ENCODE measurements around the gene IL1RN. TPM values are rescaled to one million over a fixed set of nuclear protein-coding genes. Genes with fewer than 3 reads are reported as not detected.

The IL1RN gene
- polyA plus RNA-seq, 1 donor from 2014 or later, result not detected

DNA sequence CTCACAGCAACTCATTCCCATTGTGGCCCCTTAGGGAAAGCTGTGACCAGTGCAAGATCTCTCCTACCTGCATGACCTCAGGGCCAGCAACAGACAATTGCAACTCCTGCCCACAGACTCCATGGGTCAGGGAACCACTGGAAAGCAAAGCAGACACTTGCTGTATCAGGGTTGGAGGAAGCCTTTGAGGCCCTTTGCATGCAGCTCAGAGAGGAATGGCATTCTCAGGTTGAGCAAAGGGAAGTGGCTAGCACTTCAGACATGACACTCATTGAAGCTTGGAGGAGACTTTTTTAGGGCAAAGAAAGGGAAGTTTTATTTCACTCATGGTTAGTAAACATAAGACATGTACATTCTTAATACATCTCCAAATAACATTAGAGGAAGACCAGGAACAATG is 37.5 kb upstream of the IL1RN start:
- no peak overlapping the region for H3K4me2 ChIP-seq (ENCODE audit: low read length)
- no peak overlapping the region for H2AFZ ChIP-seq (ENCODE audit: low read depth, low read length)
- TF ChIP-seq RAD21 (conservative IDR thresholded peaks at IDR 0.05) (no peak), EZH2 (IDR thresholded peaks at IDR 0.05; ENCODE audit: borderline replicate concordance, insufficient read depth, low read length, poor library complexity, severe bottlenecking) (no peak), SMC3 (conservative IDR thresholded peaks at IDR 0.05; ENCODE audit: poor library complexity) (no peak), POLR2AphosphoS5 (IDR thresholded peaks at IDR 0.05) (no peak), MXI1 (conservative IDR thresholded peaks at IDR 0.05; ENCODE audit: poor library complexity, severe bottlenecking) (no peak), EP300 (conservative IDR thresholded peaks at IDR 0.05; ENCODE audit: poor library complexity, severe bottlenecking) (no peak), TAF1 (IDR thresholded peaks at IDR 0.05; ENCODE audit: low read depth) (no peak)
- TF ChIP-seq, protein P1, sequence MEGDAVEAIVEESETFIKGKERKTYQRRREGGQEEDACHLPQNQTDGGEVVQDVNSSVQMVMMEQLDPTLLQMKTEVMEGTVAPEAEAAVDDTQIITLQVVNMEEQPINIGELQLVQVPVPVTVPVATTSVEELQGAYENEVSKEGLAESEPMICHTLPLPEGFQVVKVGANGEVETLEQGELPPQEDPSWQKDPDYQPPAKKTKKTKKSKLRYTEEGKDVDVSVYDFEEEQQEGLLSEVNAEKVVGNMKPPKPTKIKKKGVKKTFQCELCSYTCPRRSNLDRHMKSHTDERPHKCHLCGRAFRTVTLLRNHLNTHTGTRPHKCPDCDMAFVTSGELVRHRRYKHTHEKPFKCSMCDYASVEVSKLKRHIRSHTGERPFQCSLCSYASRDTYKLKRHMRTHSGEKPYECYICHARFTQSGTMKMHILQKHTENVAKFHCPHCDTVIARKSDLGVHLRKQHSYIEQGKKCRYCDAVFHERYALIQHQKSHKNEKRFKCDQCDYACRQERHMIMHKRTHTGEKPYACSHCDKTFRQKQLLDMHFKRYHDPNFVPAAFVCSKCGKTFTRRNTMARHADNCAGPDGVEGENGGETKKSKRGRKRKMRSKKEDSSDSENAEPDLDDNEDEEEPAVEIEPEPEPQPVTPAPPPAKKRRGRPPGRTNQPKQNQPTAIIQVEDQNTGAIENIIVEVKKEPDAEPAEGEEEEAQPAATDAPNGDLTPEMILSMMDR (IDR thresholded peaks at IDR 0.05; ENCODE audit: poor library complexity, severe bottlenecking), result no peak
- TF ChIP-seq, protein P2, sequence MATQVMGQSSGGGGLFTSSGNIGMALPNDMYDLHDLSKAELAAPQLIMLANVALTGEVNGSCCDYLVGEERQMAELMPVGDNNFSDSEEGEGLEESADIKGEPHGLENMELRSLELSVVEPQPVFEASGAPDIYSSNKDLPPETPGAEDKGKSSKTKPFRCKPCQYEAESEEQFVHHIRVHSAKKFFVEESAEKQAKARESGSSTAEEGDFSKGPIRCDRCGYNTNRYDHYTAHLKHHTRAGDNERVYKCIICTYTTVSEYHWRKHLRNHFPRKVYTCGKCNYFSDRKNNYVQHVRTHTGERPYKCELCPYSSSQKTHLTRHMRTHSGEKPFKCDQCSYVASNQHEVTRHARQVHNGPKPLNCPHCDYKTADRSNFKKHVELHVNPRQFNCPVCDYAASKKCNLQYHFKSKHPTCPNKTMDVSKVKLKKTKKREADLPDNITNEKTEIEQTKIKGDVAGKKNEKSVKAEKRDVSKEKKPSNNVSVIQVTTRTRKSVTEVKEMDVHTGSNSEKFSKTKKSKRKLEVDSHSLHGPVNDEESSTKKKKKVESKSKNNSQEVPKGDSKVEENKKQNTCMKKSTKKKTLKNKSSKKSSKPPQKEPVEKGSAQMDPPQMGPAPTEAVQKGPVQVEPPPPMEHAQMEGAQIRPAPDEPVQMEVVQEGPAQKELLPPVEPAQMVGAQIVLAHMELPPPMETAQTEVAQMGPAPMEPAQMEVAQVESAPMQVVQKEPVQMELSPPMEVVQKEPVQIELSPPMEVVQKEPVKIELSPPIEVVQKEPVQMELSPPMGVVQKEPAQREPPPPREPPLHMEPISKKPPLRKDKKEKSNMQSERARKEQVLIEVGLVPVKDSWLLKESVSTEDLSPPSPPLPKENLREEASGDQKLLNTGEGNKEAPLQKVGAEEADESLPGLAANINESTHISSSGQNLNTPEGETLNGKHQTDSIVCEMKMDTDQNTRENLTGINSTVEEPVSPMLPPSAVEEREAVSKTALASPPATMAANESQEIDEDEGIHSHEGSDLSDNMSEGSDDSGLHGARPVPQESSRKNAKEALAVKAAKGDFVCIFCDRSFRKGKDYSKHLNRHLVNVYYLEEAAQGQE (IDR thresholded peaks at IDR 0.05; ENCODE audit: borderline replicate concordance), result no peak
- no peaks in the 10 kb centered on the region for H4K20me1 ChIP-seq (ENCODE audit: insufficient read depth)
- H3K27ac ChIP-seq (ENCODE audit: low read length), result no peak overlapping the region
- H3F3A ChIP-seq (ENCODE audit: insufficient read depth, low read length, poor library complexity, severe bottlenecking), result no peaks in the 10 kb centered on the region
- H3K79me2 ChIP-seq (replicated peaks; ENCODE audit: insufficient read depth, low read length), result no peaks in the 10 kb centered on the region
- H3K9me3 ChIP-seq (ENCODE audit: low read length), result no peaks in the 10 kb centered on the region
- no peak overlapping the region for H3K9ac ChIP-seq (ENCODE audit: low read length)
- no peaks in the 10 kb centered on the region for H3K27me3 ChIP-seq (ENCODE audit: insufficient read depth, low read depth, low read length)
- no peak overlapping the region for H3K4me3 ChIP-seq (ENCODE audit: low read length)
- no peaks in the 10 kb centered on the region for H3K9me2 ChIP-seq (ENCODE audit: insufficient read depth, low read length)
- H3K36me3 ChIP-seq (ENCODE audit: insufficient read depth, low read length), result no peaks in the 10 kb centered on the region

DNA sequence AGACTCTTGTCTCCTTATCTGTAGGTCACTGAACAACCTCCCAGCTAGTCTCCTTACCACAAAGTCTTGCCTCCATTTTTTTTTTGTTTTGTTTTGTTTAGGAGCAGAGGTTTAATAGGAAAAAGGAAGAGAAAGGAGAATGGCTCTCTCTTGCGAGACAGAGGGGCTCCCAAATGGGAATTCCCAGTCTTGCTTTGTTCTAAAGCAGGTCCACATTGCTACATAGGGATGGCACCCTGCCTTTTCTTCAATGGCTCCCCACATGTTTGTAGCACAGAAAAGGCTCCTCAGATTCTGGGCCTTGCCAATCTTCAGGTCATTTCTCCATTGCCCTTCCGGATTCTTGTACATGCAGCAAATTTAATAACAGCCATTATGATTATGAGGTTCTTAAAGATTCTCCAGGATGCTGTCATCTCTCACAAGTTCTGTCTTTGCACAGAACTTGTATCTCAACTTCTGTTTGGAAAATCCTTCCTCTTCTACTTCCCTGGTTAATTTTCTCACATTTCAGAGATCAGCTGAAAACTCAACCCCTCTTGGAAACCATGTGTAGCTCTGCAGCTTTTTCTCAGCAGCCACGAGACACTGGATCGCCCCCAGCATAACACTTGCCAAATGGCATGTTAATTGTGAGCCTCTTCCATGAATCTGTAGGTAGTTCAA is 36.0 kb upstream of the IL1RN start:
- TF ChIP-seq, protein P1 (IDR thresholded peaks at IDR 0.05; ENCODE audit: poor library complexity, severe bottlenecking), result no peak
- no peak for TF ChIP-seq RAD21 (conservative IDR thresholded peaks at IDR 0.05)
- TF ChIP-seq TAF1 (IDR thresholded peaks at IDR 0.05; ENCODE audit: low read depth), result no peak
- TF ChIP-seq EP300 (conservative IDR thresholded peaks at IDR 0.05; ENCODE audit: poor library complexity, severe bottlenecking), result no peak
- no peak for TF ChIP-seq SMC3 (conservative IDR thresholded peaks at IDR 0.05; ENCODE audit: poor library complexity)
- H3K9me3 ChIP-seq (ENCODE audit: low read length), result no peaks in the 10 kb centered on the region
- no peak overlapping the region for H3K4me2 ChIP-seq (ENCODE audit: low read length)
- H2AFZ ChIP-seq (ENCODE audit: low read depth, low read length), result no peak overlapping the region
- no peak overlapping the region for H3K9ac ChIP-seq (ENCODE audit: low read length)
- no peaks in the 10 kb centered on the region for H3K79me2 ChIP-seq (replicated peaks; ENCODE audit: insufficient read depth, low read length)
- H3K4me3 ChIP-seq (ENCODE audit: low read length), result no peak overlapping the region
- H3F3A ChIP-seq (ENCODE audit: insufficient read depth, low read length, poor library complexity, severe bottlenecking), result no peaks in the 10 kb centered on the region
- H3K27ac ChIP-seq (ENCODE audit: low read length), result no peak overlapping the region
- H3K9me2 ChIP-seq (ENCODE audit: insufficient read depth, low read length), result no peaks in the 10 kb centered on the region
- no peaks in the 10 kb centered on the region for H3K27me3 ChIP-seq (ENCODE audit: insufficient read depth, low read depth, low read length)
- no peaks in the 10 kb centered on the region for H3K36me3 ChIP-seq (ENCODE audit: insufficient read depth, low read length)
- no peaks in the 10 kb centered on the region for H4K20me1 ChIP-seq (ENCODE audit: insufficient read depth)

Measured in neural cell (in vitro differentiated cells).